Heart left ventricle (tissue), 16 donors: Measurements from ENCODE around the gene KLK5. TPM values are rescaled to one million over a fixed set of nuclear protein-coding genes. Genes with fewer than 3 reads are reported as not detected.

ENCODE experiments used
- ATAC-seq, 4 donors: fragments of 200-7000 bp; cut with Tn5 transposase; one replicate each; pipeline ENCODE4 v1.9.1; 2020 to 2022; ENCODE audit warnings: moderate library complexity in 4 of 4, mild to moderate bottlenecking in 3 of 4, moderate number of reproducible peaks in 1 of 4
- DNase-seq, 5 donors: peaks; one replicate each; pipeline ENCODE4 v3.0.0-alpha.2; 2020
- H3K27ac ChIP-seq, 12 donors: fragments of 200-600 bp; sonication (generic) in 4 of 12; one replicate each; pipeline versions ENCODE4 v1.5.0 to v1.8.0; 2016 to 2022; ENCODE audit warnings: mild to moderate bottlenecking in 2 of 12
- H3K27me3 ChIP-seq, 9 donors: fragments of 200-600 bp; sonication (generic) in 2 of 9; one replicate each; pipeline versions ENCODE4 v1.5.1 to v1.8.0; 2016 to 2022; ENCODE audit warnings: mild to moderate bottlenecking in 3 of 9
- H3K36me3 ChIP-seq, 9 donors: fragments of 200-600 bp; sonication (generic) in 2 of 9; one replicate each; pipeline versions ENCODE4 v1.5.0 to v1.8.0; 2018 to 2022; ENCODE audit warnings: mild to moderate bottlenecking in 2 of 9
- H3K4me1 ChIP-seq, 12 donors: fragments of 200-600 bp; sonication (generic) in 4 of 12; one replicate each; pipeline versions ENCODE4 v1.5.0 to v1.8.0; 2016 to 2022; ENCODE audit warnings: mild to moderate bottlenecking in 3 of 12
- H3K4me3 ChIP-seq, 12 donors: fragments of 200-600 bp; sonication (generic) in 4 of 12; one replicate each; pipeline versions ENCODE4 v1.5.0 to v1.8.0; 2017 to 2022; ENCODE audit warnings: mild to moderate bottlenecking in 9 of 12, moderate library complexity in 4 of 12
- H3K9me3 ChIP-seq, 12 donors: fragments of 200-600 bp; sonication (generic) in 4 of 12; one replicate each; pipeline versions ENCODE4 v1.5.0 to v1.8.0; 2016 to 2022; ENCODE audit warnings: mild to moderate bottlenecking in 1 of 12
- CTCF ChIP-seq, 12 donors: fragments of 200-600 bp; sonication (generic) in 4 of 12; IDR thresholded peaks; one replicate each; pipeline versions ENCODE4 v1.5.0 to v1.8.0; 2018 to 2022; ENCODE audit warnings: antibody characterized with exemption in 12 of 12, mild to moderate bottlenecking in 5 of 12
- POLR2A ChIP-seq, 2 donors: fragments of 450-650 bp; IDR thresholded peaks; one replicate each; pipeline ENCODE4 v1.6.1; 2017; ENCODE audit warnings: antibody characterized with exemption in 2 of 2, mild to moderate bottlenecking in 2 of 2, moderate library complexity in 2 of 2
- WGBS, 4 donors: extraction: QIAGEN DNeasy Blood & Tissue Kit in 2 of 4; methylation state at CpG; one replicate each; pipeline versions ENCODE4 v1.1.5 to v1.1.7; 2013 to 2018; 5-methylcytosine and 5-hydroxymethylcytosine counted together
- intact Hi-C, 10 donors: fragments of 100-400 bp; cut with DNase I; formaldehyde crosslinking; loops; one replicate each; pipeline versions ENCODE4 v1.11.1 to v1.14.2; 2022
- polyA plus RNA-seq, 2 donors: library from polyadenylated mRNA; stranded (reverse); fragments of 200-250 nt; gene quantifications; one replicate each; pipeline ENCODE4 v1.2.3, GENCODE V29; 2013
- total RNA-seq, 9 donors: library from RNA; depleted of rRNA in 2 of 9; stranded (reverse); fragments of >200 nt in 2 of 9; fragmentation: NEBNext Ultra II Directional in 3 of 9; extraction: Animal tissue kit (Norgen Biotek cat#: 25700) in 3 of 9; gene quantifications; one replicate each; pipeline versions ENCODE4 v1.1.0 to v1.2.4, GENCODE V29; 2016 to 2023
- donor health status: ischemic (EF 13 %, LVEDD 7.1; RV severe dilation, severe dysfunction).
- donor health status: healthy with polysubstance abuse.
- donor health status: DM: no; HTN: yes; CAD: no.
- donor health status: DM: no; HTN: no; CAD: no.
- donor health status: ischemic (EF 25% LVEDD 6.9; RV normal size, moderate dysfunction).
- donor health status: ischemic (EF 25% LVEDD 5.7; RV mildly dilated, moderate dysfunction).
- donor health status: healthy.
- donor health status: DM: yes; HTN: yes; CAD: no.
- donor health status: ischemic (EF 35%, LVEDD 5.7; RV mildly dilated, moderate dysfunction).
- donor health status: nonischemic (EF 11% LVEDD 7.7; RV severe dilation, severe dysfunction).
- donor health status: DM: yes; HTN: yes; CAD: no.
- donor health status: PGD.
- donor health status: ischemic (EF 29% LVEDD 5.4; RV normal size, mild dysfunction).
- donor health status: nonischemic (EF 23%, LVEDD 6.1; RV moderate dilation, normal function).

The KLK5 gene
- total and polyA plus RNA-seq, 11 donors, result 5.4 TPM; not detected in 10

- no peak for ATAC-seq
- TF ChIP-seq CTCF (IDR thresholded peaks at IDR 0.05), result no peak
- TF ChIP-seq POLR2A (IDR thresholded peaks at IDR 0.05), result no peak
- Histone ChIP-seq H3K27me3 (peaks cover 0 to 38% (median 8%) of the 10 kb centered on the region in 9 donors), H3K4me1 (no peaks in the 10 kb centered on the region), H3K27ac (no peak overlapping the region), H3K36me3 (no peaks in the 10 kb centered on the region), H3K4me3 (no peak overlapping the region), H3K9me3 (no peaks in the 10 kb centered on the region)
- 75 to 82% (median 77%) methylated on average over 8 of the region's 8 CpGs for WGBS, 4 donors
- no peak for DNase-seq
- intact Hi-C loops, result loop anchor here in 9 of 10 donors (5.0 to 10.0 kb wide), 5 partner anchors 81 to 234 kb away; partner anchors contain the start of gene KLK10 (in 2 of the 9)
Measured at GRCh38 chr19:50933640-50934039, 19.2 kb downstream of the KLK5 start.

GRCh38 chr19:50932690-50933083, 20.2 kb downstream of the KLK5 start:
- no peaks in the 10 kb centered on the region for H3K9me3 ChIP-seq
- H3K27me3 ChIP-seq, result peaks cover 0 to 42% (median 9%) of the 10 kb centered on the region in 9 donors
- no peak for DNase-seq
- no peak for TF ChIP-seq CTCF (IDR thresholded peaks at IDR 0.05)
- TF ChIP-seq POLR2A (IDR thresholded peaks at IDR 0.05), result no peak
- WGBS, 4 donors, result 63 to 71% (median 67%) methylated on average over 4 of the region's 4 CpGs
- intact Hi-C loops, result loop anchor here in 9 of 10 donors (5.0 to 10.0 kb wide), 5 partner anchors 82 to 235 kb away; partner anchors contain the start of gene KLK10 (in 2 of the 9)
- H3K36me3 ChIP-seq, result no peaks in the 10 kb centered on the region
- no peak overlapping the region for H3K4me3 ChIP-seq
- no peak for ATAC-seq
- H3K4me1 ChIP-seq, result no peaks in the 10 kb centered on the region
- no peak overlapping the region for H3K27ac ChIP-seq

- Histone ChIP-seq H3K36me3 (no peaks in the 10 kb centered on the region), H3K27ac (no peak overlapping the region), H3K9me3 (no peaks in the 10 kb centered on the region), H3K4me3 (no peak overlapping the region), H3K27me3 (peaks cover 0 to 47% (median 9%) of the 10 kb centered on the region in 9 donors), H3K4me1 (no peaks in the 10 kb centered on the region)
- intact Hi-C loops, result loop anchor here in 9 of 10 donors (5.0 to 10.0 kb wide), 5 partner anchors 83 to 235 kb away; partner anchors contain the start of gene KLK10 (in 2 of the 9)
- TF ChIP-seq CTCF (IDR thresholded peaks at IDR 0.05), result no peak
- DNase-seq, result no peak
- no peak for ATAC-seq
- 78 to 89% (median 80%) methylated on average over 11 of the region's 11 CpGs for WGBS, 4 donors
Measured at GRCh38 chr19:50932018-50932689, 20.7 kb downstream of the KLK5 start.

GRCh38 chr19:50931023-50931422, 21.8 kb downstream of the KLK5 start:
- Histone ChIP-seq H3K27me3 (peaks cover 0 to 54% (median 9%) of the 10 kb centered on the region in 9 donors), H3K4me3 (no peak overlapping the region), H3K9me3 (no peaks in the 10 kb centered on the region), H3K36me3 (no peaks in the 10 kb centered on the region), H3K27ac (no peak overlapping the region), H3K4me1 (no peaks in the 10 kb centered on the region)
- DNase-seq, result no peak
- TF ChIP-seq CTCF (IDR thresholded peaks at IDR 0.05) (no peak), POLR2A (IDR thresholded peaks at IDR 0.05) (no peak)
- no peak for ATAC-seq
- intact Hi-C loops, result loop anchor here in 9 of 10 donors (2.0 to 10.0 kb wide), 6 partner anchors 84 to 236 kb away; partner anchors contain the start of gene KLK10 (in 2 of the 9)
